Hepatocyte (in vitro differentiated cells): ENCODE data around the gene MYH7B. TPM values are rescaled to one million over a fixed set of nuclear protein-coding genes. Genes with fewer than 3 reads are reported as not detected.

ENCODE experiments used
- DNase-seq: peaks from one replicate; pipeline ENCODE4 v3.0.0-alpha.2; 2016; ENCODE audit warnings: low spot score
- H2AFZ ChIP-seq: fragments of 200-600 bp; sonication (generic); 2 replicates; pipeline ENCODE4 v1.6.0; 2016; ENCODE audit warnings: antibody characterized with exemption, mild to moderate bottlenecking
- H3K27ac ChIP-seq: fragments of 200-600 bp; sonication (generic); 2 replicates; pipeline ENCODE4 v1.5.1; 2016; ENCODE audit warnings: mild to moderate bottlenecking
- H3K27me3 ChIP-seq: fragments of 200-600 bp; sonication (generic); 2 replicates; pipeline ENCODE4 v1.6.1; 2016
- H3K36me3 ChIP-seq: fragments of 200-600 bp; sonication (generic); replicated peaks from 2 replicates; pipeline ENCODE4 v1.5.1; 2016; ENCODE audit warnings: low read depth; ENCODE audit not compliant: insufficient read depth
- H3K4me1 ChIP-seq: fragments of 200-600 bp; sonication (generic); 2 replicates; pipeline ENCODE4 v1.5.1; 2016; ENCODE audit warnings: mild to moderate bottlenecking, moderate library complexity; ENCODE audit not compliant: insufficient read depth
- H3K4me2 ChIP-seq: fragments of 200-600 bp; sonication (generic); 2 replicates; pipeline ENCODE4 v1.6.0; 2016
- H3K4me3 ChIP-seq: fragments of 200-600 bp; sonication (generic); 2 replicates; pipeline ENCODE4 v1.5.1; 2016; ENCODE audit warnings: mild to moderate bottlenecking
- H3K79me2 ChIP-seq: fragments of 200-600 bp; sonication (generic); 2 replicates; pipeline ENCODE4 v1.6.0; 2017; ENCODE audit warnings: mild to moderate bottlenecking
- H3K9me2 ChIP-seq: fragments of 200-600 bp; sonication (generic); replicated peaks from 2 replicates; pipeline ENCODE4 v1.6.0; 2017; ENCODE audit warnings: mild to moderate bottlenecking; ENCODE audit not compliant: insufficient read depth
- H3K9me3 ChIP-seq: fragments of 200-600 bp; sonication (generic); 2 replicates; pipeline ENCODE4 v1.5.1; 2016; ENCODE audit warnings: low read depth, mild to moderate bottlenecking
- H4K20me1 ChIP-seq: fragments of 200-600 bp; sonication (generic); 2 replicates; pipeline ENCODE4 v1.6.0; 2016; ENCODE audit warnings: mild to moderate bottlenecking; ENCODE audit not compliant: insufficient read depth, poor library complexity, severe bottlenecking
- EZH2 ChIP-seq: fragments of 200-600 bp; sonication (generic); IDR thresholded peaks from 2 replicates; pipeline ENCODE4 v1.6.1; 2016; ENCODE audit warnings: antibody characterized with exemption, mild to moderate bottlenecking, borderline replicate concordance
- EZH2phosphoT487 ChIP-seq: fragments of 200-600 bp; sonication (generic); IDR thresholded peaks from one replicate; pipeline ENCODE4 v1.6.1; 2018; ENCODE audit warnings: antibody characterized with exemption, mild to moderate bottlenecking, low read depth, moderate library complexity; ENCODE audit not compliant: unreplicated experiment, severe bottlenecking
- WGBS: methylation state at CpG from one replicate; pipeline ENCODE4 v1.1.6; 2016; ENCODE audit warnings: low lambda C conversion rate; ENCODE audit errors: missing lambda C conversion rate; 5-methylcytosine and 5-hydroxymethylcytosine counted together
- microRNA counts: library from miRNA; unstranded; fragments of <30 nt; microRNA quantifications from one replicate; lab custom pipeline; 2017
- microRNA-seq: library from miRNA; unstranded; fragments of <30 nt; microRNA quantifications from one replicate; pipeline ENCODE4, GENCODE V29; 2017
- polyA plus RNA-seq: library from polyadenylated mRNA; unstranded; fragments of >200 nt; fragmentation: Nextera tagmentation; extraction: Ambion mirVana; gene quantifications from 2 replicates; pipeline ENCODE4 v1.2.1, GENCODE V29; 2016
- small RNA-seq: library from RNA; depleted of rRNA; stranded (forward); fragments of <200 nt; gene quantifications from one replicate; pipeline ENCODE3, GENCODE V24; 2014
- total RNA-seq: library from RNA; depleted of rRNA; stranded (reverse); fragments of >200 nt; gene quantifications from 2 replicates; pipeline ENCODE4 v1.2.3, GENCODE V29; 2014
- TF ChIP-seq, protein P1 (sequence below): fragments of 200-600 bp; sonication (generic); IDR thresholded peaks from 2 replicates; pipeline ENCODE4 v1.5.1; 2016; ENCODE audit warnings: antibody characterized with exemption, mild to moderate bottlenecking; ENCODE audit not compliant: poor library complexity

The MYH7B gene
- total and polyA plus RNA-seq, 2 experiments from 2014 or later = 0.07 to 0.42 TPM

DNA sequence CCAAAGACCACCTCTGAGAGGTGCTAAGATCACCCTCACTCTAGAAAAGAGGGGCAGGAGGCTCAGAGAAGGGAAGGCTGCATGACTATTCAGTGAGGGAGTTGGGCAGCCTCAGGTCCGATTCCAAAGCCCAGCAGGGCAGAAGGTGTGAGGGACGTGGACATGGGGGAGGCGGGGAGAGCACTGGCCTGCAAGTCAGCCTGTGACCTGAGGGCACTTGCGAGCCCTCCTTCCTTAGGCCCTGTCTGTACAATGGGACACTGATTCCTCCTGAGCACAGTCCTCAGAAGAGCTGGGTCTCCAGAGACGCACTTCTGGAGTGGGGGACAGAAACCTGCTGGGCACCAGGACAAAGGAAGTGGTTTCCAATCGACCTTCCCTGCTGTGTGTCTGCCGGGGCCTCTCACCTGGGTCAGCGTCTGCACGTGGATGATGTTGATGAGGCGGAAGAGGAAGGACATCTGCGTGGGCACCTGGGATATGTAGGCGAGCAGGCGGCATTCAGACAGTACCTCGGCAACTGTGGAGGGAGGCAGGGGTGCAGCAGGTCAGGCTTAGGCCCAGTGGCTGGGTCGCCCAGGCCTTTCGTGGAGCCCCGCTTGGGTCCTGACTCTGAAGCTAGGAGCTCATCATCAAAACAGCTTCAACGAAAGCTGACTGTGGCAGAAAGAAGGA, 48.5 kb downstream of the MYH7B start:
- H3K27ac ChIP-seq = no peak overlapping the region
- no peaks in the 10 kb centered on the region for H4K20me1 ChIP-seq
- DNase-seq = no peak
- H3K36me3 ChIP-seq = no peaks in the 10 kb centered on the region
- H3K9me3 ChIP-seq = no peaks in the 10 kb centered on the region
- H2AFZ ChIP-seq = no peak overlapping the region
- WGBS = 88% methylated on average over 18 of the region's 18 CpGs
- TF ChIP-seq EZH2phosphoT487 (no peak), EZH2 (no peak)
- TF ChIP-seq, protein P1, sequence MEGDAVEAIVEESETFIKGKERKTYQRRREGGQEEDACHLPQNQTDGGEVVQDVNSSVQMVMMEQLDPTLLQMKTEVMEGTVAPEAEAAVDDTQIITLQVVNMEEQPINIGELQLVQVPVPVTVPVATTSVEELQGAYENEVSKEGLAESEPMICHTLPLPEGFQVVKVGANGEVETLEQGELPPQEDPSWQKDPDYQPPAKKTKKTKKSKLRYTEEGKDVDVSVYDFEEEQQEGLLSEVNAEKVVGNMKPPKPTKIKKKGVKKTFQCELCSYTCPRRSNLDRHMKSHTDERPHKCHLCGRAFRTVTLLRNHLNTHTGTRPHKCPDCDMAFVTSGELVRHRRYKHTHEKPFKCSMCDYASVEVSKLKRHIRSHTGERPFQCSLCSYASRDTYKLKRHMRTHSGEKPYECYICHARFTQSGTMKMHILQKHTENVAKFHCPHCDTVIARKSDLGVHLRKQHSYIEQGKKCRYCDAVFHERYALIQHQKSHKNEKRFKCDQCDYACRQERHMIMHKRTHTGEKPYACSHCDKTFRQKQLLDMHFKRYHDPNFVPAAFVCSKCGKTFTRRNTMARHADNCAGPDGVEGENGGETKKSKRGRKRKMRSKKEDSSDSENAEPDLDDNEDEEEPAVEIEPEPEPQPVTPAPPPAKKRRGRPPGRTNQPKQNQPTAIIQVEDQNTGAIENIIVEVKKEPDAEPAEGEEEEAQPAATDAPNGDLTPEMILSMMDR = no peak
- no peaks in the 10 kb centered on the region for H3K27me3 ChIP-seq
- no peak overlapping the region for H3K4me2 ChIP-seq
- no peaks in the 10 kb centered on the region for H3K4me1 ChIP-seq
- no peaks in the 10 kb centered on the region for H3K9me2 ChIP-seq
- no peak overlapping the region for H3K4me3 ChIP-seq
- no peaks in the 10 kb centered on the region for H3K79me2 ChIP-seq

DNA sequence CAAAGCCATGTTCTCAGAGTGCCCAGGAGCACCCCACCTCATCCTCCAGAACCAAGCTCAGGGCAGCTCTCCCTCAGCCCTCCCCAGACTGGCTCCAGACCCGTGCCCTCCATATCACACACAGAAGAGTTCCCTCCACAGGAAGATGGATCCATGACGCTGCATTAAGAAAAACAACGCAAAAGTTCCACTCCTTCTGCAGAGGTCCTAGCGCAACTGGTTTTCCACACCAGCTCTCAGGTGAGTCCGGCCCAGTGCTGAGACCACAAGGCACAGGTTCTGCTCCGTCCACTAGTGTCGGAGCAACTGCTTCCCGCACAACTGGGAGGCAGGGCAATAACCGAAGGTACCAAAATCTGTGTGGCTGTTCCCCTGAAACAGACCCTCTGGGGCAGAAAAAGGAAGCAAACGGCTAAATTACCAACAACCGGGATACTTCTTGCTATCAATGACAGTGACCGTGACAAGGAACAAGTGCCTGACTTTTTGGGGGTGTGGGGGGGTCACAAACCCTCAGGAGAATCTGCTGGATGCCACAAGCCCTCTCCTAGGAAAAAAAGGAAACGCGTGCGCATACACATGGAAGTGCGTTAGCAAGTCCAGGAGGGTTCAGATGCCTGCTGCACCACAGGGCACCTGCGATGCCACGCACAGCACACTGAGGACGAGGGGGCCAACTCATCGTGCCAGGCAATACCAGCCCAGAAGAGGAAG, 49.2 kb downstream of the MYH7B start:
- DNase-seq = no peak
- WGBS = 97% methylated on average over 20 of the region's 20 CpGs
- H3K36me3 ChIP-seq = no peaks in the 10 kb centered on the region

More for the DNA sequence above, 49.2 kb downstream of the MYH7B start:
- no peaks in the 10 kb centered on the region for H3K4me1 ChIP-seq
- no peaks in the 10 kb centered on the region for H3K27me3 ChIP-seq
- H3K27ac ChIP-seq = no peak overlapping the region
- no peaks in the 10 kb centered on the region for H3K9me2 ChIP-seq
- TF ChIP-seq, protein P1 = no peak
- no peak for TF ChIP-seq EZH2phosphoT487
- no peak for TF ChIP-seq EZH2
- no peak overlapping the region for H3K4me3 ChIP-seq
- H3K9me3 ChIP-seq = no peaks in the 10 kb centered on the region
- no peaks in the 10 kb centered on the region for H4K20me1 ChIP-seq
- H3K79me2 ChIP-seq = no peaks in the 10 kb centered on the region
- no peak overlapping the region for H3K4me2 ChIP-seq
- no peak overlapping the region for H2AFZ ChIP-seq

MicroRNA genes within 50 kb of the gene (microRNA counts, 767-probe panel; counts per million panel counts)
- microRNA hsa-miR-499a-3p (lab: Ali Mortazavi, UCI) = not detected
- microRNA hsa-miR-499a-5p (lab: Ali Mortazavi, UCI) = not detected
- not detected for microRNA hsa-miR-499b-3p (lab: Ali Mortazavi, UCI)
- microRNA hsa-miR-499b-5p (lab: Ali Mortazavi, UCI) = not detected

Small RNA genes within 50 kb of the gene (microRNA-seq; reads per million reads assigned to microRNA genes)
- gene MIR499A (not detected), gene MIR499B (not detected)

Small RNA genes within 50 kb of the gene (small RNA-seq; reads per million reads assigned to genes)
- 0.12 reads per million for gene MIR499A

Other genes starting within 250 kb of the MYH7B start
- gene NCOA6, start 130.2 kb upstream of the MYH7B start, total RNA-seq = 11.1 and 11.6 TPM in 2 replicates
- 22.6 and 23.5 TPM in 2 replicates for gene NCOA6, start 130.2 kb upstream of the MYH7B start, polyA plus RNA-seq
- gene GGT7, start 83.0 kb upstream of the MYH7B start, total RNA-seq = 4.9 and 9.8 TPM in 2 replicates
- gene GGT7, start 83.0 kb upstream of the MYH7B start, polyA plus RNA-seq = 18.2 and 23.9 TPM in 2 replicates
- gene ACSS2, start 79.3 kb upstream of the MYH7B start, total RNA-seq = 59.5 and 91.9 TPM in 2 replicates
- gene ACSS2, start 79.3 kb upstream of the MYH7B start, polyA plus RNA-seq = 52.0 and 56.2 TPM in 2 replicates
- 41.2 and 46.2 TPM in 2 replicates for gene GSS, start 62 bp upstream of the MYH7B start, total RNA-seq
- 45.2 and 54.7 TPM in 2 replicates for gene GSS, start 62 bp upstream of the MYH7B start, polyA plus RNA-seq
- gene TRPC4AP, start 136.9 kb downstream of the MYH7B start, total RNA-seq = 81.0 and 88.6 TPM in 2 replicates
- 94.9 and 102 TPM in 2 replicates for gene TRPC4AP, start 136.9 kb downstream of the MYH7B start, polyA plus RNA-seq
- gene EDEM2, start 191.5 kb downstream of the MYH7B start, total RNA-seq = 24.7 and 27.4 TPM in 2 replicates
- 38.3 and 40.8 TPM in 2 replicates for gene EDEM2, start 191.5 kb downstream of the MYH7B start, polyA plus RNA-seq
- 7.5 and 7.7 TPM in 2 replicates for gene PROCR, start 216.2 kb downstream of the MYH7B start, total RNA-seq
- 9.0 and 14.1 TPM in 2 replicates for gene PROCR, start 216.2 kb downstream of the MYH7B start, polyA plus RNA-seq